COR-L47 (cell line): ENCODE results near the gene ZNF641.
"Not testable (repeated sequence)": the region's sequence is repeated elsewhere in the genome, so short reads cannot be mapped to it uniquely, and the experiment has no call there.

ENCODE experiments used
- DNase-seq: peaks from one replicate; lab custom pipeline; 2025; lab: John Stamatoyannopoulos, UW

The ZNF641 gene

DNA sequence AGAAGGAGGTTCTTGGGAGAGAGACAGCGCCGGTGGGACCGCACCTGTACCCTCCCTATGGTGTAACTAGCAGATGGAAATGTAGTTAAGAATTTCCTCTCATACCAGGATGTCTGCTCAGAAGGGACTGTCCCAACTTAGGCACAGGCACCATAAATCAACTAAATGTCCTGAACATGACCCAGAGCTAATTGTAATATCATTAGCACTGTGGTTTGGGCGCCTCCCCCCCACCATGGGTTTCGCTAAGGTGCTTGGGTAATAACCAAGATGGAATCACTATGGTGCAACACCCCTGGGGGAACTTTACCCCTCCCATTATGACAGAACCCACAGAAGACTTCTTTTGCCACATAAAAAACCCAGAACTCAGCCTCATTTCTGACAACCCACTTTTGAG, 15.9 kb downstream of the ZNF641 start:
- DNase-seq: no peak

GRCh38 chr12:48333680-48334079, 17.0 kb downstream of the ZNF641 start:
- not testable (repeated sequence) for DNase-seq

DNA sequence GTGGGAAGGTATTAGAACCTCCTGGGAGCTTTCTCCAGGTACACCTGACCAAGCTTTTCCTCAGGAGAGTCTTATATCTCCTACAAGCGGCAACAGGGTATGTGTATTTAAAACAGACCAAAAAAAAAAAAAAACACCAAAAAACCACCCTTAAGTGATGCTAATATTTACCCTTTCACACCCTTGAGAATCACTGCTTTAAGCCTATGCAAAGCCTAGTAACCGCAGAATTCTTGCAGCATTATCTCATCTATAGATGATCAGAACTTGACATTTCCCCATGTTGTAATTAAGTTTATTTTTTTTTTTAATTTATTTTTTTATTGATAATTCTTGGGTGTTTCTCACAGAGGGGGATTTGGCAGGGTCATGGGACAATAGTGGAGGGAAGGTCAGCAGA, 19.3 kb downstream of the ZNF641 start:
- DNase-seq: no peak

- no peak for DNase-seq
These were observed 21.4 kb downstream of the ZNF641 start for GRCh38 chr12:48329199-48329939.

- no peak for DNase-seq
These were observed 34.2 kb downstream of the ZNF641 start for GRCh38 chr12:48316491-48316890.

- no peak for DNase-seq
These were observed 39.4 kb downstream of the ZNF641 start for GRCh38 chr12:48311313-48311712.

GRCh38 chr12:48307269-48307668, 43.5 kb downstream of the ZNF641 start:
- DNase-seq: no peak

DNA sequence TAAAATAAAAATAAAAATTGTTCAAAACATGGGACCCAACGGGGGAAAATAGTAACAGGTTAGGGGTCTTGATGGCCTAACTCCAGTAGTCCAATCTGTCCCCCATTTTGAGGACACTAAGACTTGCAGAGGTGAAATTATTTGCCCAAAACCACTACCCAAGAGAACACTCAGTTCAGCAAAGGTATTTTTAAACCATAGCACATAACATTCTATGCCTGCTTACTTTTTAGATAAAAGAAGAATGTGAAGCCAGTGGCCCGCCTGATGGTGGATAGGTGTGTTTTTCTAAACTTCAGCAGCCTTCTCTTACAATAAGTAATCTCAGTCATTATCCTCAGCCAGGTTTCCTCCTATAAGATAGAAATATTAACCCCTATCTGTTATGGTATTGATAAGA, 45.5 kb downstream of the ZNF641 start:
- DNase-seq: no peak

- DNase-seq: no peak
These were observed 48.4 kb downstream of the ZNF641 start for GRCh38 chr12:48302161-48302911.

DNA sequence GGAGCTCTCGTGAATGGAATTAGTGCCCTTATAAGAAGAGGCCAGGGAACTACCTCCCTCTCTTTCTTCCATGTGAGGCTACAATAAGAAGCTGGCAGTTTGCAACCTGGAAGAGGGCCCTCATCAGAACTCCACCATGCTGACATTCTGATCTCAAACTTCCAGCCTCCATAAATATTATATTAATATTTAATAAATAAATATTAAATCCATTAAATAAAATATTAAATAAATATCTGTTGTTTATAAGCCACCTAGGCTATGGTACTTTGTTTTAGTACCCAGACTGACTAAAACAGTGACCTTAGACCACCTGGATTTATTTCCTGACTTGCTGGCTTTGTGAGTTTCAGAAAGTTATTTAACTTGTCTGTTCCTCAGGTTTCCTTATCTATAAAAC, 49.9 kb downstream of the ZNF641 start:
- DNase-seq: no peak

GRCh38 chr12:48296586-48297282, 54.0 kb downstream of the ZNF641 start:
- DNase-seq: no peak

- DNase-seq: no peak
These were observed 58.7 kb downstream of the ZNF641 start for GRCh38 chr12:48292040-48292439.

GRCh38 chr12:48291511-48291910, 59.2 kb downstream of the ZNF641 start:
- DNase-seq: no peak

DNA sequence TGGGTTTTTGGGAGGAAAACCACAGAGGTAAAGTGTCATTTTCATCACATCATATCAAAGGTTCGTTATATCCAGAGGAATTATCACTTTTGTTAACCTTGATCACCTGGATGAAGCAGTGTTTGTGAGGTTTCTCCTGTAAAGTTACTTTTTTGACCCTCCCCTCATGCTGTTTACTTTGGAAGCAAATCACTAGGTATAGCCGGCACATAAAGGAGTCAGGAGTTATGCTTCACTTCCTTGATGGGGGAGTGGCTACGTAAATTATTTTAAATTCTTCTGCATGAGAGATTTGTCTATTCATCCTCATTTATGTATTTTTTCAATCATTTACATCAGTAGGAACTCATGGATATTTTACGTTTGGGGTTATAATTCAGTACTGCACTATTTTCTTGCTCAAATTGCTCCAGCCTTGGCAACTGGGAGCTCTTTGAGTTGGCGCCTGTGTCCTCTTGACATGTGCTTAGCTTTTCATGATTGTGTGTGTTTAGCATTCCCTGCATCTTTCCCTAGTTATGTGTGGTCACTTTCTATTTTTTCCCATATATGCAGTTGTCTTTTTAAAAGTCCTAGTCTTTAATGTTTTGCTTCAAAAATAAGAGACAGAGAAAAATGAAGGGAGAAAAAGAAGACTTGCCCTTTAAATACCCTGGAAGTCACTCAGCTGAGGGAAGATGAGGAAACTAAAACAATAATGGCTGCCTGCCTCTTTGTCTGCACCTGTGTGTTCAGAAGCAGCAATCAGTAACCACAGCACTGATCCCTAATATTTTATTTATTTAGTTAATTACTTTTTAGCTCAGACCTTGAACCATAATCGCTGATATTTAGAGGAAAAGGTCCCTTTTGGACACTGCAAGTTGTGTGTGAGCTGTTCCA, 62.1 kb downstream of the ZNF641 start:
- no peak for DNase-seq
